H1 (cell line): ENCODE results near the gene RBM19.

Experiments
- BRCA1 ChIP-seq: IDR thresholded peaks from 2 replicates; pipeline ENCODE4 v1.6.1; 2012; ENCODE audit warnings: low read depth, low read length, improper control_type of control experiment
- CHD2 ChIP-seq: IDR thresholded peaks from 2 replicates; pipeline ENCODE4 v1.6.1; 2012; ENCODE audit warnings: low read length, improper control_type of control experiment
- EGR1 ChIP-seq: IDR thresholded peaks from 2 replicates; pipeline ENCODE4 v1.6.1; 2011; ENCODE audit warnings: low read depth, low read length, borderline replicate concordance
- HDAC6 ChIP-seq: IDR thresholded peaks from one replicate; pipeline ENCODE4 v1.7.1; 2012; ENCODE audit warnings: low read depth, mild to moderate bottlenecking, inconsistent platforms, low read length, moderate library complexity
- POLR2AphosphoS5 ChIP-seq: IDR thresholded peaks from 2 replicates; pipeline ENCODE4 v1.6.1; 2011; ENCODE audit warnings: low read depth, low read length
- RBBP5 ChIP-seq: IDR thresholded peaks from 2 replicates; pipeline ENCODE4 v1.7.1; 2012; ENCODE audit warnings: low read depth, mild to moderate bottlenecking, inconsistent platforms, low read length, moderate library complexity, borderline replicate concordance
- SUZ12 ChIP-seq: fragments of 200-600 bp; sonication (generic); IDR thresholded peaks from 2 replicates; pipeline ENCODE4 v1.6.1; 2012; ENCODE audit warnings: mild to moderate bottlenecking, inconsistent platforms, low read length, moderate library complexity, mixed read lengths
- TF ChIP-seq, protein P1 (sequence below), 3 experiments: IDR thresholded peaks; 1 replicate in 2 of 3; 2 replicates in 1 of 3; pipeline versions ENCODE4 v1.5.1 to v1.6.1; 2011; ENCODE audit warnings: low read length in 3 of 3, mild to moderate bottlenecking in 3 of 3, inconsistent platforms in 2 of 3, low read depth in 1 of 3, moderate library complexity in 1 of 3; ENCODE audit not compliant: insufficient read depth in 1 of 3; ENCODE audit errors: control extremely low read depth in 1 of 3
- TF ChIP-seq, protein P2 (sequence below): IDR thresholded peaks from 2 replicates; pipeline ENCODE4 v1.6.1; 2011; ENCODE audit warnings: low read depth, mild to moderate bottlenecking, low read length; ENCODE audit not compliant: insufficient read depth

DNA sequence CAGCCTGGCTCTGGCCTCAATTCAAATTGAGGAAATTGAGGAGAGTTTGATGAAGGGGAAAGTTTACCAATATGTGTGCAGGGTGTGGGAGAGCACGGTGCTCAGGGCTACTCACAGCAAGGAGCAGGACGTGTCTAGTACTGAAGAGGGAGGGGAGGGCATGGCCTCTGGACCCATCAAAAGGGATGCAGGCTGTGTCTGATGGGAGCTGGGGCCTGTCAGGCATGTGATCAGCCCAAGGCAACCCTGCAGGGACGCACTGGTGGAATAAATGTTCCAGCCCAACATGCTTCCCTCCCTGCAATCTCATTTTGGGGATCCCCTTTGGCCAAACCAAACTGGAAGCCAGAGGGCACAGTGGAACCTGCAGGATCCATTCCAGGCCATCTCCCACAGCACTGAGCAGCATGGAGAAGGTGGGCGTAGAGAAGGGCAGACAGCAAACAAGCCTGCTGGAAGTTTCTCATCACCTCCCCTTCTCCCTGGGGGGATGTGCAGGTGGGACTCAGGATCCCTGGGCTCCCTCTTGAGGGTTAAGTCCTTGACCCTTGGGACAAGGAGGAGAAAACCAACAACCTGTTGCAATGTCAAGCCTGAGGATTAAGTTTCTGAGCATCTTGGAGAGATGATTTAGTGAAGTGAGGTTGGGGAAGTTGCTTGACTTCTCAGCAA, 17.8 kb upstream of the RBM19 start:
- TF ChIP-seq, protein P1, sequence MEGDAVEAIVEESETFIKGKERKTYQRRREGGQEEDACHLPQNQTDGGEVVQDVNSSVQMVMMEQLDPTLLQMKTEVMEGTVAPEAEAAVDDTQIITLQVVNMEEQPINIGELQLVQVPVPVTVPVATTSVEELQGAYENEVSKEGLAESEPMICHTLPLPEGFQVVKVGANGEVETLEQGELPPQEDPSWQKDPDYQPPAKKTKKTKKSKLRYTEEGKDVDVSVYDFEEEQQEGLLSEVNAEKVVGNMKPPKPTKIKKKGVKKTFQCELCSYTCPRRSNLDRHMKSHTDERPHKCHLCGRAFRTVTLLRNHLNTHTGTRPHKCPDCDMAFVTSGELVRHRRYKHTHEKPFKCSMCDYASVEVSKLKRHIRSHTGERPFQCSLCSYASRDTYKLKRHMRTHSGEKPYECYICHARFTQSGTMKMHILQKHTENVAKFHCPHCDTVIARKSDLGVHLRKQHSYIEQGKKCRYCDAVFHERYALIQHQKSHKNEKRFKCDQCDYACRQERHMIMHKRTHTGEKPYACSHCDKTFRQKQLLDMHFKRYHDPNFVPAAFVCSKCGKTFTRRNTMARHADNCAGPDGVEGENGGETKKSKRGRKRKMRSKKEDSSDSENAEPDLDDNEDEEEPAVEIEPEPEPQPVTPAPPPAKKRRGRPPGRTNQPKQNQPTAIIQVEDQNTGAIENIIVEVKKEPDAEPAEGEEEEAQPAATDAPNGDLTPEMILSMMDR (IDR thresholded peaks at IDR 0.05; ENCODE audit: control extremely low read depth in 1 of 3, insufficient read depth in 1 of 3, low read depth in 1 of 3, low read length in 3 of 3), result no peak
- TF ChIP-seq RBBP5 (no peak), POLR2AphosphoS5 (no peak), SUZ12 (no peak), BRCA1 (no peak), HDAC6 (no peak), EGR1 (no peak), CHD2 (no peak)
- TF ChIP-seq, protein P2, sequence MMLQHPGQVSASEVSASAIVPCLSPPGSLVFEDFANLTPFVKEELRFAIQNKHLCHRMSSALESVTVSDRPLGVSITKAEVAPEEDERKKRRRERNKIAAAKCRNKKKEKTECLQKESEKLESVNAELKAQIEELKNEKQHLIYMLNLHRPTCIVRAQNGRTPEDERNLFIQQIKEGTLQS, result no peak
